ENCODE measurements around the gene AKAP1. TPM values are rescaled to one million over a fixed set of nuclear protein-coding genes. Genes with fewer than 3 reads are reported as not detected.
A peak's percentile ranks its signal among the peaks of the same experiment; 100 is the strongest.

Gene AKAP1
- total and polyA plus RNA-seq, 9 of the 15 experiments (the other 6 are each of a cell fraction or from before 2014, with no cell fraction given) = 12.9 to 63.8 (median 36.4) TPM

GRCh38 chr17:57086069-57086930 lies 1.3 kb downstream of the AKAP1 start (continued):
- TF ChIP-seq HMGXB4 (CRISPR knock-in tag; IDR thresholded peaks at IDR 0.05) (no peak), HDAC3 (IDR thresholded peaks at IDR 0.05; ENCODE audit: borderline replicate concordance, partially characterized antibody) (no peak), ZNF140 (CRISPR knock-in tag; IDR thresholded peaks at IDR 0.05) (no peak), THRB (CRISPR knock-in tag; conservative IDR thresholded peaks at IDR 0.05) (no peak), GABPB2 (CRISPR knock-in tag; conservative IDR thresholded peaks at IDR 0.05) (no peak), ZC3H8 (IDR thresholded peaks at IDR 0.05) (no peak), ZNF77 (CRISPR knock-in tag; IDR thresholded peaks at IDR 0.05) (no peak), KDM5B (IDR thresholded peaks at IDR 0.05; ENCODE audit: insufficient replicate concordance, low read depth, low read length) (peak; percentile 11), KLF10 (CRISPR knock-in tag; IDR thresholded peaks at IDR 0.05) (no peak), CHD1 (IDR thresholded peaks at IDR 0.05; ENCODE audit: low read length) (no peak), DLX4 (CRISPR knock-in tag; IDR thresholded peaks at IDR 0.05) (no peak), KLF6 (CRISPR knock-in tag; IDR thresholded peaks at IDR 0.05; ENCODE audit: borderline replicate concordance) (no peak), TOE1 (IDR thresholded peaks at IDR 0.05; ENCODE audit: borderline replicate concordance) (peak; percentile 75; the same call in 1 of the 2 replicates), TOE1 (CRISPR knock-in tag; IDR thresholded peaks at IDR 0.05; ENCODE audit: borderline replicate concordance, low read depth) (no peak), USF2 (CRISPR knock-in tag; IDR thresholded peaks at IDR 0.05) (peak; percentile 89), ZNF740 (CRISPR knock-in tag; IDR thresholded peaks at IDR 0.05) (no peak), ZNF740 (tag; IDR thresholded peaks at IDR 0.05) (no peak), SLC30A9 (CRISPR knock-in tag; IDR thresholded peaks at IDR 0.05) (no peak), BRCA1 (IDR thresholded peaks at IDR 0.05) (no peak), BRCA1 (CRISPR knock-in tag; IDR thresholded peaks at IDR 0.05) (0 out of 2 replicates have a peak, but pooled peaks have one; percentile 51), GATAD2B (IDR thresholded peaks at IDR 0.05; ENCODE audit: borderline replicate concordance) (no peak), TAL1 (IDR thresholded peaks at IDR 0.05) (no peak)

Data from K562 (cell line).